Retinal pigment epithelial cell (primary cell): ENCODE data around the gene TWNK.

ENCODE experiments used
- DNase-seq: peaks from one replicate; pipeline ENCODE4 v3.0.0-alpha.2; 2010; ENCODE audit warnings: low read depth
- H3K4me3 ChIP-seq: 2 replicates; pipeline ENCODE4 v1.5.1; 2011; ENCODE audit warnings: mild to moderate bottlenecking, low read length, control low read depth, moderate library complexity
- CTCF ChIP-seq: conservative IDR thresholded peaks from 2 replicates; pipeline ENCODE4 v1.5.1; 2011; ENCODE audit warnings: low read depth, low read length, control low read depth, inconsistent platforms

TWNK gene

GRCh38 chr10:101012525-101013364, 25.4 kb downstream of the TWNK start:
- DNase-seq, result no peak
- peak; percentile 71 for TF ChIP-seq CTCF
- no peak overlapping the region for H3K4me3 ChIP-seq

- no peak for TF ChIP-seq CTCF
- H3K4me3 ChIP-seq, result no peak overlapping the region
- DNase-seq, result no peak
Observed at GRCh38 chr10:101013365-101013825, 26.1 kb downstream of the TWNK start.

DNA sequence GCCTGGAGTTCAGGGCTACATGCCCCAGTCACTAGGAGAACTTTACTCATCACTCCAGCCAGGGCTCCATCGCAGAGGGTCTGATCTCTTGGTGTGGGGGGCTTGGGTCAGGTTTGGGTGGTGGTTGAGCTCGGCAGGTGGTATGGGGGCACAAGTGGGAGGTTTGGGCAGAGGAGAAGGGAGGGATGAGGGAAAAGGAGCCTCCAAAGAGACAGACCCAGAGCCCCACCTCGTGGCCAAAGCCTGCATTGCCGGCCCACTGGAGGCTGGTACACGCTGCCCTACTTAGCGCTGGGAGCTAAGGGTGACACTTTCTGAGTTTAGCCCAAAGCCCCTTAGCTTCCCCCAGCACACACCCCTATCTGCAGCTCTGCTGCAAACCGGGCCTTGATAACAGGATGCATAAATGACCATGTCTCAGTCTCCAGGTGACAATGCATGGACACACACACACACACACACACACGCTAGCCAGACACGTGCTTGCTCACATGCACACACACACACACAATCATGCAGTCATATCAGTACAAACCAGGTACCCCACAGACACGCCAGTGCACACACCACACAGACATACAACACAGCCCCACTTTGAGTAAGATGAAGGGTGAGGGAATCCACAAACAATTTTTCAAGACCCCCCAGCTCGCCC, 27.0 kb downstream of the TWNK start:
- H3K4me3 ChIP-seq, result no peak overlapping the region
- DNase-seq, result no peak
- TF ChIP-seq CTCF, result peak; percentile 98

DNA sequence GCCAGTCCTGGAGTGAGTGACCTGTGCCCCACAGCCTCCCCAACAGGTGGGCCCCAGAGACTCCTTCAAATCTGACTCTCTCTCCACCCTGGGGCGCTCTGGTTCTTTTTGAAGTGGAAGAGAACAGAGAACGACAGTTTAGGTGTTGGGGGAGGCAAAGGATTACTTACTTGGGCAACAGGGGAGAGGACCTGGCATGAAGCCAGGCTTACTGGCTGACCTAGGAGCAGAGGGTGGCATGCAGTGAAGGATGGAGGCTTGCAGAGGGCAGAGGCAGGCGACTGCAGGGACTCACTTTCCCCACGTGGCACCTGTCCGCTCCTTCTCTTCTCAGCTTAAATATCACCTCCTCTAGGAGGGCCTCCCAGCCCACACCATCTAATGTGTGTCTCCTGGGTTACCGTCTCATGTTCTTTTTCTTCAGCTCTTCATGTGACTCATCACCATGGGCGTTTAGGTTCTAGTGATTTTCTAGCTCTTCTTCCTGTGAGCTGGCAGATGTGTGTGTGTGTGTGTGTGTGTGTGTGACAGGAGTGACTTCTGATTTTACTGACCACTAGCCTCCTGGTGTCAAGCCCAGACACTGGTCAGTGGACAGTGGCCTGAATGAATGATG, 27.7 kb downstream of the TWNK start:
- TF ChIP-seq CTCF, result no peak
- no peak for DNase-seq
- H3K4me3 ChIP-seq, result no peak overlapping the region

GRCh38 chr10:101015582-101015973, 28.2 kb downstream of the TWNK start:
- no peak overlapping the region for H3K4me3 ChIP-seq
- TF ChIP-seq CTCF, result no peak
- no peak for DNase-seq

DNA sequence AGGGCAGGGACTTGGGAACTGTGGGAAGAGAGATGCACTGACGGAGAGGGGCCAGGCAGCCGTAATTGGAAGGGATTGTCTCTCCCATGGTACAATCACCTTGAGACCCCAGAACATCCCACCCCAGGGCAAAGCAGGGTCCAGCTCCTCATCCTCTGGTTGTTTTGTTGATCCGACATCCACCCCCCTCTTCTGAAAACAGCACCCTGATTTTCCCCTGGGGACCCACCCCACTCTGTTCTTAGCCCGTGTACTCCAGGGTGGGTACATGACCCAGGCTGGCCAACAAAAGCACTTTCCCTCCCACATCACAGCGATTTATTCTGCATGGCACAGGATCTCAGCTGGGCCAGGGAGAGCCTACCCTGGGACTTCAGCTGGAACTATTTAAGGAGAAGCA, 29.5 kb downstream of the TWNK start:
- no peak for DNase-seq
- TF ChIP-seq CTCF, result no peak
- H3K4me3 ChIP-seq, result no peak overlapping the region
